Heart left ventricle (tissue), 13 donors: ENCODE measurements around the gene SPPL3.

Experiments
- POLR2A ChIP-seq, 2 donors: fragments of 450-650 bp; IDR thresholded peaks; one replicate each; pipeline ENCODE4 v1.6.1; 2017; ENCODE audit warnings: antibody characterized with exemption in 2 of 2, mild to moderate bottlenecking in 2 of 2, moderate library complexity in 2 of 2
- TF ChIP-seq, protein P1 (sequence below), 12 donors: fragments of 200-600 bp; sonication (generic) in 4 of 12; IDR thresholded peaks; one replicate each; pipeline versions ENCODE4 v1.5.0 to v1.8.0; 2018 to 2022; ENCODE audit warnings: antibody characterized with exemption in 12 of 12, mild to moderate bottlenecking in 5 of 12
- donor health status: ischemic (EF 13 %, LVEDD 7.1; RV severe dilation, severe dysfunction).
- donor health status: DM: no; HTN: yes; CAD: no.
- donor health status: DM: no; HTN: no; CAD: no.
- donor health status: ischemic (EF 25% LVEDD 6.9; RV normal size, moderate dysfunction).
- donor health status: ischemic (EF 25% LVEDD 5.7; RV mildly dilated, moderate dysfunction).
- donor health status: ischemic (EF 35%, LVEDD 5.7; RV mildly dilated, moderate dysfunction).
- donor health status: nonischemic (EF 11% LVEDD 7.7; RV severe dilation, severe dysfunction).
- donor health status: DM: yes; HTN: yes; CAD: no.
- donor health status: PGD.
- donor health status: ischemic (EF 29% LVEDD 5.4; RV normal size, mild dysfunction).
- donor health status: nonischemic (EF 23%, LVEDD 6.1; RV moderate dilation, normal function).

GRCh38 chr12:120940799-120941198 lies 36.6 kb upstream of the SPPL3 start:
- TF ChIP-seq POLR2A (IDR thresholded peaks at IDR 0.05) = no peak
- TF ChIP-seq, protein P1, sequence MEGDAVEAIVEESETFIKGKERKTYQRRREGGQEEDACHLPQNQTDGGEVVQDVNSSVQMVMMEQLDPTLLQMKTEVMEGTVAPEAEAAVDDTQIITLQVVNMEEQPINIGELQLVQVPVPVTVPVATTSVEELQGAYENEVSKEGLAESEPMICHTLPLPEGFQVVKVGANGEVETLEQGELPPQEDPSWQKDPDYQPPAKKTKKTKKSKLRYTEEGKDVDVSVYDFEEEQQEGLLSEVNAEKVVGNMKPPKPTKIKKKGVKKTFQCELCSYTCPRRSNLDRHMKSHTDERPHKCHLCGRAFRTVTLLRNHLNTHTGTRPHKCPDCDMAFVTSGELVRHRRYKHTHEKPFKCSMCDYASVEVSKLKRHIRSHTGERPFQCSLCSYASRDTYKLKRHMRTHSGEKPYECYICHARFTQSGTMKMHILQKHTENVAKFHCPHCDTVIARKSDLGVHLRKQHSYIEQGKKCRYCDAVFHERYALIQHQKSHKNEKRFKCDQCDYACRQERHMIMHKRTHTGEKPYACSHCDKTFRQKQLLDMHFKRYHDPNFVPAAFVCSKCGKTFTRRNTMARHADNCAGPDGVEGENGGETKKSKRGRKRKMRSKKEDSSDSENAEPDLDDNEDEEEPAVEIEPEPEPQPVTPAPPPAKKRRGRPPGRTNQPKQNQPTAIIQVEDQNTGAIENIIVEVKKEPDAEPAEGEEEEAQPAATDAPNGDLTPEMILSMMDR (IDR thresholded peaks at IDR 0.05) = no peak
